GM18508 (cell line): Measurements from ENCODE around the gene UBE2L5.

Experiments used
- ATAC-seq: cut with Tn5 transposase; IDR thresholded peaks from one replicate; pipeline ENCODE4 v1.9.1; 2021; ENCODE audit warnings: moderate number of reproducible peaks; ENCODE audit not compliant: insufficient read depth, unreplicated experiment

The UBE2L5 gene

DNA sequence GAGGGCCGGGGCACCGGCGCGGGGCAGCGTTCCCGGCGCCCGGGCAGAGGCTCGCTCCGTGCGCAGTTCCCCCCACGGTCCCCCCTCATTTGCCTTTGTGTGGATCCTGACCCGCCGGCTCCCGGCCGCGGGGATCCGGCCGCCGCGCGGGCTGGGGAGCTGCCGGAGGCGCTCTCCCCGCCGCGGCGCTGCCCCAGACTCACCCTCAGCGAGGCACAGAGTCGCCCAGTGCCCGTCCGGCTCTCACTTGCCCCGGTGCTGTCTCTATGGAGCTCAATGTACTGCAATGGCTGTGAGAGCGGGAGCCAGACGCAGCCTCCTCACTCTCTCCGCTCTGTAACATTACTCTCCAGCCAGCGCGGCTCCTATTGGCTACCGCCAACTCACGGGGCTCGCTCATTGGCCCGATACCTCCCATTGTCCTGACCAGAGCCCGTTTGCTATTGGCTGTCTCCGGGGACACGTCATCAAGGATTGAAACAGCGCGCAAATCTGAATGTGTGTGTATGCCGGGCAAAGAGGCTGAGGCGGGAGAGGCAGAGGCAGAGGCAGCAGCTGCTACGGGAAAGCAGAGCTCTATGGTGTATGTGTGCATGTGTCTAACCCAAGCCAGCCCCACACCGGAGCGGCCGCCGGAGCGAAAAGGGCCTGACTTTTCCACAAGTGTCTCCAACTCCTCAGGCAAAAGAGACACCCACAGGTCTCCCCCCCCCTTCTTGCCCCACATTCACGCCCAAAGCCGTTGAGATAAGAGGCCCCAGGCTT is 43.5 kb downstream of the UBE2L5 start, which contains the start of gene HMGB1:
TSS of gene HMGB1 (minus strand) at position 344 of the 765 bp plus-strand sequence. CDS start 2,256 bp downstream, outside the sequence.
- peak; percentile 88 for ATAC-seq

- no peak for ATAC-seq
Observed at GRCh38 chr13:30466358-30466714, 44.0 kb downstream of the UBE2L5 start.

- no peak for ATAC-seq
Observed at GRCh38 chr13:30466841-30467252, 44.6 kb downstream of the UBE2L5 start.

GRCh38 chr13:30473675-30474074 is 51.4 kb downstream of the UBE2L5 start:
- ATAC-seq, result no peak

- peak; percentile 82 for ATAC-seq
Observed at GRCh38 chr13:30477346-30478195, 55.3 kb downstream of the UBE2L5 start.
